H9 (cell line): ENCODE data around the gene VPS51. TPM values are rescaled to one million over a fixed set of nuclear protein-coding genes. Genes with fewer than 3 reads are reported as not detected.
A peak's percentile ranks its signal among the peaks of the same experiment; 100 is the strongest.

ENCODE experiments used
- DNase-seq: peaks from one replicate; pipeline ENCODE4 v3.0.0-alpha.2; 2017
- H2AFZ ChIP-seq: one replicate; pipeline ENCODE4 v1.6.1; 2013; ENCODE audit warnings: mild to moderate bottlenecking, low read length, control low read depth, moderate library complexity
- H2AK5ac ChIP-seq: 2 replicates; pipeline ENCODE4 v1.6.1; 2013; ENCODE audit warnings: low read length, control low read depth, mixed read lengths; ENCODE audit not compliant: insufficient read length
- H2BK120ac ChIP-seq: one replicate; pipeline ENCODE4 v1.6.1; 2013; ENCODE audit warnings: low read depth, mild to moderate bottlenecking, low read length, control low read depth, inconsistent platforms; ENCODE audit not compliant: poor library complexity, severe bottlenecking
- H2BK12ac ChIP-seq: 2 replicates; pipeline ENCODE4 v1.6.1; 2013; ENCODE audit warnings: low read length, control low read depth, mixed read lengths, low read depth; ENCODE audit not compliant: insufficient read length
- H2BK15ac ChIP-seq: 2 replicates; pipeline ENCODE4 v1.6.1; 2013; ENCODE audit warnings: low read depth, low read length, control low read depth
- H2BK20ac ChIP-seq: one replicate; pipeline ENCODE4 v1.6.1; 2013; ENCODE audit warnings: low read depth, mild to moderate bottlenecking, low read length, control low read depth, inconsistent platforms; ENCODE audit not compliant: poor library complexity, severe bottlenecking
- H2BK5ac ChIP-seq: 2 replicates; pipeline ENCODE4 v1.6.1; 2013; ENCODE audit warnings: low read length, control low read depth, mixed read lengths; ENCODE audit not compliant: insufficient read length
- H3K14ac ChIP-seq: 2 replicates; pipeline ENCODE4 v1.6.1; 2013; ENCODE audit warnings: low read length, control low read depth; ENCODE audit not compliant: insufficient read depth
- H3K18ac ChIP-seq: 2 replicates; pipeline ENCODE4 v1.6.1; 2013; ENCODE audit warnings: low read depth, mild to moderate bottlenecking, mixed read lengths, low read length, control low read depth; ENCODE audit not compliant: insufficient read length
- H3K23ac ChIP-seq: 2 replicates; pipeline ENCODE4 v1.6.1; 2013; ENCODE audit warnings: low read length, control low read depth, mixed read lengths, low read depth; ENCODE audit not compliant: insufficient read length
- H3K23me2 ChIP-seq: 2 replicates; pipeline ENCODE4 v1.6.1; 2013; ENCODE audit warnings: low read depth, mild to moderate bottlenecking, mixed read lengths, low read length, control low read depth; ENCODE audit not compliant: insufficient read length, poor library complexity, severe bottlenecking
- H3K27ac ChIP-seq: 2 replicates; pipeline ENCODE4 v1.5.1; 2013; ENCODE audit warnings: low read length, control low read depth, mixed read lengths, low read depth; ENCODE audit not compliant: insufficient read length
- H3K27me3 ChIP-seq: 2 replicates; pipeline ENCODE4 v1.6.1; 2013; ENCODE audit warnings: low read length, control low read depth, inconsistent platforms; ENCODE audit not compliant: insufficient read depth
- H3K4ac ChIP-seq: 2 replicates; pipeline ENCODE4 v1.6.1; 2013; ENCODE audit warnings: low read depth, mild to moderate bottlenecking, control low read depth, inconsistent platforms, low read length, moderate library complexity
- H3K4me1 ChIP-seq: 2 replicates; pipeline ENCODE4 v1.6.1; 2013; ENCODE audit warnings: low read length, control low read depth, inconsistent platforms; ENCODE audit not compliant: insufficient read depth
- H3K4me2 ChIP-seq: 2 replicates; pipeline ENCODE4 v1.6.1; 2013; ENCODE audit warnings: low read length, control low read depth, mixed read lengths; ENCODE audit not compliant: insufficient read length, insufficient read depth
- H3K56ac ChIP-seq: 2 replicates; pipeline ENCODE4 v1.6.1; 2013; ENCODE audit warnings: low read depth, mild to moderate bottlenecking, mixed read lengths, low read length, control low read depth; ENCODE audit not compliant: insufficient read length
- H3K79me1 ChIP-seq: 2 replicates; pipeline ENCODE4 v1.6.1; 2013; ENCODE audit warnings: low read depth, mild to moderate bottlenecking, moderate library complexity, low read length, control low read depth, inconsistent platforms; ENCODE audit not compliant: insufficient read depth, poor library complexity, severe bottlenecking
- H3K79me2 ChIP-seq: 2 replicates; pipeline ENCODE4 v1.6.1; 2013; ENCODE audit warnings: low read length, control low read depth, inconsistent platforms; ENCODE audit not compliant: insufficient read depth
- H3K9ac ChIP-seq: 2 replicates; pipeline ENCODE4 v1.6.1; 2013; ENCODE audit warnings: low read length, control low read depth, mixed read lengths; ENCODE audit not compliant: insufficient read length; ENCODE audit errors: extremely low read depth
- H3K9me3 ChIP-seq: one replicate; pipeline ENCODE4 v1.6.1; 2013; ENCODE audit warnings: low read depth, low read length, inconsistent platforms; ENCODE audit not compliant: control insufficient read depth
- H3T11ph ChIP-seq: one replicate; pipeline ENCODE4 v1.6.1; 2013; ENCODE audit warnings: mild to moderate bottlenecking, low read length, control low read depth, inconsistent platforms
- H4K20me1 ChIP-seq: one replicate; pipeline ENCODE4 v1.6.1; 2013; ENCODE audit not compliant: control insufficient read depth, insufficient read length, insufficient read depth
- H4K5ac ChIP-seq: 2 replicates; pipeline ENCODE4 v1.6.1; 2013; ENCODE audit warnings: low read depth, mild to moderate bottlenecking, mixed read lengths, low read length, control low read depth; ENCODE audit not compliant: insufficient read length
- H4K8ac ChIP-seq: replicated peaks from 2 replicates; pipeline ENCODE4 v1.6.1; 2013; ENCODE audit warnings: low read length, control low read depth, mixed read lengths, low read depth; ENCODE audit not compliant: insufficient read length
- H4K91ac ChIP-seq: 2 replicates; pipeline ENCODE4 v1.6.1; 2013; ENCODE audit warnings: low read depth, mild to moderate bottlenecking, moderate library complexity, mixed read lengths, low read length, control low read depth; ENCODE audit not compliant: insufficient read length
- H3K27ac Mint-ChIP-seq, 3 experiments: 2 replicates in 2 of 3; 3 replicates in 1 of 3; pipeline ENCODE4 v1.8.0; 2020 to 2021; ENCODE audit warnings: mixed read lengths in 3 of 3, mild to moderate bottlenecking in 1 of 3, moderate library complexity in 1 of 3
- H3K27me3 Mint-ChIP-seq: 2 replicates; pipeline ENCODE4 v1.8.0; 2021; ENCODE audit warnings: low read depth, mild to moderate bottlenecking, moderate library complexity, mixed read lengths
- H3K36me3 Mint-ChIP-seq, 3 experiments: 2 replicates in 2 of 3; 3 replicates in 1 of 3; pipeline ENCODE4 v1.8.0; 2020 to 2021; ENCODE audit warnings: low read depth in 3 of 3, mixed read lengths in 3 of 3; ENCODE audit not compliant: insufficient read depth in 1 of 3
- H3K4me1 Mint-ChIP-seq, 2 experiments: 2 replicates each; pipeline ENCODE4 v1.8.0; 2020; ENCODE audit warnings: mixed read lengths in 2 of 2
- H3K4me3 Mint-ChIP-seq, 2 experiments: 2 replicates in 1 of 2; 3 replicates in 1 of 2; pipeline ENCODE4 v1.8.0; 2020 to 2021; ENCODE audit warnings: mild to moderate bottlenecking in 2 of 2, mixed read lengths in 2 of 2, moderate library complexity in 1 of 2
- H3K9me3 Mint-ChIP-seq, 2 experiments: 2 replicates in 1 of 2; 3 replicates in 1 of 2; pipeline ENCODE4 v1.8.0; 2020; ENCODE audit warnings: mild to moderate bottlenecking in 2 of 2, mixed read lengths in 2 of 2, moderate library complexity in 1 of 2
- CTCF ChIP-seq: fragments of 200-600 bp; sonication (generic); conservative IDR thresholded peaks from 3 replicates; pipeline ENCODE4 v1.8.0; 2021; ENCODE audit warnings: antibody characterized with exemption, mild to moderate bottlenecking
- WGBS: extraction: QIAGEN DNeasy Blood & Tissue Kit; methylation state at CpG from one replicate; pipeline ENCODE4 v1.1.7; 2013; ENCODE audit warnings: missing lambda C conversion rate, low lambda C conversion rate, mixed read lengths; ENCODE audit not compliant: insufficient read length; ENCODE audit errors: extremely low coverage; 5-methylcytosine and 5-hydroxymethylcytosine counted together
- total RNA-seq: library from RNA; stranded (reverse); gene quantifications from 2 replicates; pipeline ENCODE4 v1.2.1, GENCODE V29; 2021

The VPS51 gene
- total RNA-seq, 1 experiment from 2014 or later = 94.7 TPM

GRCh38 chr11:65135633-65136145 is 39.7 kb downstream of the VPS51 start:
- Histone ChIP-seq H3K9ac (peak overlapping the region; percentile 69), H3K79me1 (no peaks in the 10 kb centered on the region), H2BK15ac (no peak overlapping the region), H2BK120ac (no peak overlapping the region), H2BK12ac (no peak overlapping the region), H3K56ac (no peak overlapping the region), H3K27me3 (no peaks in the 10 kb centered on the region), H4K20me1 (no peaks in the 10 kb centered on the region), H2BK20ac (no peak overlapping the region), H3K4me2 (peak overlapping the region; percentile 58), H3K27ac (peak overlapping the region; percentile 3), H3K4ac (no peak overlapping the region), H3T11ph (no peak overlapping the region), H2AK5ac (no peak overlapping the region), H3K23ac (no peak overlapping the region), H3K9me3 (no peaks in the 10 kb centered on the region), H3K18ac (no peak overlapping the region), H3K14ac (no peak overlapping the region), H3K4me1 (no peaks in the 10 kb centered on the region), H3K23me2 (peaks cover 14% of the 10 kb centered on the region), H4K91ac (no peak overlapping the region), H2BK5ac (peak overlapping the region; percentile 3), H4K5ac (no peak overlapping the region), H4K8ac (no peak overlapping the region), H3K79me2 (no peaks in the 10 kb centered on the region), H2AFZ (no peak overlapping the region)
- peak overlapping the region; percentile 93 to 95 for H3K4me3 Mint-ChIP-seq
- peak overlapping the region; percentile 95 to 100 (median 98); a peak in 6 of 7 replicates for H3K27ac Mint-ChIP-seq
- H3K4me1 Mint-ChIP-seq = peaks cover 19 to 23% of the 10 kb centered on the region in 2 experiments
- no peaks in the 10 kb centered on the region; a peak in 1 of 5 replicates for H3K9me3 Mint-ChIP-seq
- no peak for DNase-seq
- no CpG with 5 or more reads among the region's 11 CpGs for WGBS
- H3K27me3 Mint-ChIP-seq = peaks cover 10% of the 10 kb centered on the region
- TF ChIP-seq CTCF = no peak
- H3K36me3 Mint-ChIP-seq = peaks cover 5 to 25% (median 22%) of the 10 kb centered on the region in 3 experiments; a peak in 5 of 7 replicates
